HG02763 (cell line): ENCODE measurements around the gene GUCY1A2.

Experiments used
- ATAC-seq: cut with Tn5 transposase; IDR thresholded peaks from one replicate; pipeline ENCODE4 v1.9.1; 2021; ENCODE audit warnings: mild to moderate bottlenecking, moderate library complexity; ENCODE audit not compliant: unreplicated experiment

The GUCY1A2 gene

DNA sequence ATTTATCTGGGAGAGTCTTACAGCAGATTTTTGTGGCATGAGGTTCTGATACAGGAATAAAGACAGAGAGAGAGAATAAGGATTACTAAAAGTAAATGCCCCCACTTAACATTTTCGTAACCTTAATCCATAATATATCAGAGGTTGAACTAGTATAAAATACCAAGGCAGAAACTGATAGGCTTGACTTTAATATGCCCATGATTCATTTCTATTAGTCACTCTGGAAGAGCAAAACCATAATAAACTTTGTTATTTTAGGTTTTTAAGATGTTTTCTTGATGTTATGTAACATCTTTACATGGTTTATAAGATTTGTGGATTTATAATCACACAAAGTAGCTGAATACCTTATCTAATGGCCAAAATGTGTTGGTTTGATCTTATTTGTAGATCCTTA is 19.1 kb downstream of the GUCY1A2 start:
- ATAC-seq = no peak

GRCh38 chr11:106998916-106999188 is 19.4 kb downstream of the GUCY1A2 start:
- no peak for ATAC-seq

- no peak for ATAC-seq
These were observed 20.0 kb downstream of the GUCY1A2 start for GRCh38 chr11:106998116-106998915.

GRCh38 chr11:106997227-106997626 is 21.0 kb downstream of the GUCY1A2 start:
- no peak for ATAC-seq

- no peak for ATAC-seq
These were observed 21.6 kb downstream of the GUCY1A2 start for GRCh38 chr11:106996691-106997090.

GRCh38 chr11:106990331-106990730 is 27.9 kb downstream of the GUCY1A2 start:
- no peak for ATAC-seq

- ATAC-seq = no peak
These were observed 29.2 kb downstream of the GUCY1A2 start for GRCh38 chr11:106989078-106989455.

DNA sequence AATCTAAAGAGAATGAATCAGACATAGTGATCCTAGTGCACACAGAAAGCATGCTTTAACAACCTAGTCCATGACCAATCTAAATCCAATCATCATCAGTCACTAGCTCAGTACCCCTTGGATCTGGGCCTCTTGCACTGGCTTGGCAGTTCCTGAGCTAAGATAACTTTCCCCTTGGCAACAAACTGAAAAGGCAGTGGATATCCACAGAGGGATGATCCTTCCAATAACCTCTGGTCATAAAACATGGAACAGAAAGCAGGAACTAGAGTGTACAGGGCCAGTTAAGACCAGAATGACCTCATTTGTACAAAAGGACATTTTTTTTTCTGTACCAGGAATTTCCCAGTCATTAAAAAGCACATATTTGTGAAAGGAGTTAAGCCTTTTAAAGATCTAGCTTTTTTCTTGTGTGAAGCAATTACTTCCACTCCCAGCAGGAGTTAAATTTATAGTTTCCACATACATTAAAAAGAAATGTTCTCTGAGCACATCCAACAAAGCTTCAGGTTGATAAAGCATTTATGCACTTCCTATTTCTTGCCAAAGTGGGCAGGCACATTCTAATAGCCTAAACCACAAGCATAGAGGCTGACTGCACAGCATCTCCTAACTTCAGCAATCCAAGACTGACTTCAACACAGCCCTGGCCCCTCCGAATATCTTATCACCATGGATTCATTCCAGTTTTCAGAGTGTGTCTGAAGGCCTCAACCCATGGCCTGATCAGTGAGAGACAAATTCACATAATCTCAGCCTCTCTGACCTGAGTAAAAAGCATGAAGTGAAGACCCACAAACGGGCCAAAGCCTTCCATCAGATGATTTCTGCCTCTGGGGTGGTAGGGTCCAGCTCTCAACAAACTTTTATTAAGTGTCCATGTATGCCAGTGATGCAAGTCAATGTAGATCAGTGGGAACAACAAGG is 29.9 kb downstream of the GUCY1A2 start:
- no peak for ATAC-seq

- no peak for ATAC-seq
These were observed 31.6 kb downstream of the GUCY1A2 start for GRCh38 chr11:106986673-106987072.

DNA sequence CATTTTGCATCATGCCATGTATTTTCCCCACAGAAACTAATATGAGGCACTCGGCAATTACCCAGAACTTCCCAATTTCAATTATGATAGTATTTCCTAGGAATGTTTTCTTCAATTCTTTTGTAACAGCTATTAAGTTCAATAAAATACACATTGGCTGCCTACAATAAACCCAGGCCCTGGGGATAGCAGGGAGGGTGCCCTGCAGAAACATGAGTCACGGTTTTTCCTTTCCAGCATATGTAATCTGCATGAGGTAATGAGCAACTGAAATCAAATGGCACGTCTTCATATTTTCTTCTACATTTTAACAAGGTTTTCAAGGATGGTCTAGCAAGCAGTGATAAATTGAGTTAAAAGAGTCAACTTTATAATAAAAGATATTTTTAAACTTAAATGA is 32.0 kb downstream of the GUCY1A2 start:
- no peak for ATAC-seq

DNA sequence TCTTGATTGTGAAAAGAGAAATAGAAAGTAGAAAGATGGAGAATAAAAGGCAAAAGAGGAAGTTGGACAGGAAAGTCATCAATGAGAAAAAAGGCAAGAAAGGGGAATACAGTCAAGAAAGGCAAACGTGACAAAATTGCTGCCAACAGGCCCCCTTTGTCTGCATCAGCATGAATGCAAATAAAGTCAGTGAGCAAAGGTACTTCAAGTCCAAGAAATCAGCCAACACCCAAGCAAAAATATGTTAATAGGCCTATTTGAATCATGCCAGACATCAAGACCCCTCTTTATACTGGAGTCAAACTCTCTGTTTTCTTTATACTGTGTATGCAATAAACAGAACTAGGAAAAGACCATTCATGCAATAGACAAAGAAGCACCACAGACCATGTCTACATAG is 34.3 kb downstream of the GUCY1A2 start:
- ATAC-seq = no peak

DNA sequence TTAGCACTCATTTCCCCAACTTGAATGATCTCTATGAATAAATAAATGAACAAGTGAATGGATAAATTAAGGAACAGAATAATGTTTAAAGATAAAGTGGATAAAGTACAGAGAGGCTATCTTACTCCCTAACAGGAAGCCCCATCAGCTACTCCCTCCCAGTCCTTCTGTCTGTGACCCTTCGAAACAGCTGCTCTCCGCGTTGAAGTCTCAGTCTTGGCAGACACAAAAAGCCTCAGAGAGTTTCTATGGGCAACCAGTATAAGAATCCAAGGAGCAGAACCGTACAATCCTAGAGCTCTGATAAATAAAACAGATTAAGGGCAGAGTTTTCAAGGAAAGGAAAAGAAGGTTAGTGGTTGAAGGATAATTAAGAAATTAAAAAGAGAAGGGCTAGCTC is 35.0 kb downstream of the GUCY1A2 start:
- no peak for ATAC-seq

DNA sequence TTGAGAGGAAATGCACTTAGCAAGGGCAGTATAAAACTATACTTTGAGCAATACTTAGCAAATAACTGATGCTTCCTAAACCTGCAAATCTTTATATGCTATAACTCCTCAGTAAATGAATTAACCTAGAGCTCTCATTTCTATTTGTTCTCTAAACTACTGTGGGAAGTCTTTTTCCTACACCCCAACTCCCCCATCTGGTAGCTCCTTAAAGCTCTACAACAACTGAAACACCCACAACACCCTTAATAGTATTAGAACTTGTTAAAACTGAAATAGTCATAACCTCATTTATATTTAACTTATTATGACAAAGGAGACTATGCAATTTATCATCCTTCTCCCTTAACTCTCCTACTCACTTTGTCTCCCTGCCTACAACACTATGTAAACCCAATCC is 43.4 kb downstream of the GUCY1A2 start:
- no peak for ATAC-seq

DNA sequence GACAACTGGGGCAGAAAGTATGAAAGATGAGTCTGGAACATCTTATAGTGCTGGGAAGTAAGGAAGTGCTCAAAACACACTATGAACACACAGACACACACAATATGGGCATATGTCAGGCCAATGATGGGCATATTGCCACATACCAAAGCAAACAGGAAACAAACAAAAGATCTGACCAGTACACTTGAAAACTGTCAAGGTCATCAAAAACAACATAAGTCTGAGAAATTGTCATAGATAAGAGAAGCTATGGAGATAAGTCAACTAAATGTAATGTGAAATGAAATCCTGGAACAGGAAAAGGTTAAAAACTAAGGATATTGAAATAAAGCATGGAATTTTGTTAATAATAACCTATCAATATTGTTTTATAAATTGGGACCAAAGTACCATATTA is 46.4 kb downstream of the GUCY1A2 start:
- no peak for ATAC-seq

GRCh38 chr11:106969644-106970355 is 48.5 kb downstream of the GUCY1A2 start:
- ATAC-seq = no peak

- no peak for ATAC-seq
These were observed 55.3 kb downstream of the GUCY1A2 start for GRCh38 chr11:106962995-106963394.

- ATAC-seq = no peak
These were observed 56.8 kb downstream of the GUCY1A2 start for GRCh38 chr11:106961518-106961917.

- ATAC-seq = no peak
These were observed 57.2 kb downstream of the GUCY1A2 start for GRCh38 chr11:106961048-106961447.

DNA sequence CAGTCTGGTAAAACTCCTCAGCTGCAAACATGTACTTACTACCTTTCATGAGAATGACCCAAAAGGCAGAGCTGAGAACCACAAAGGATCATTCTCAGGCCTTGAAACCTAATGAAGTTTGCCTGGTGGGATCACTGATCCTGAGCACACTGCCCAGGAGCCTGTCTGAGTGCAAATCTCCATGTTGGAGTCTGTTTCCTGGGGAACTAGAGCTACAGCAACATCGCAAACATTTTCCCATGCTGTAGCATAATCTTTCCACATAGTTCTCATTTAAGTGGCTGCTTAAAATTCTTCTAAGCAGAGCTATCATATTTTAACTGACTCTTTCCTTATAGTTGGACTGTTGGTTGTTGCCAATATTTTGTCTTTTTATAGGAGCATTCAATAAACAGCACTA is 58.5 kb downstream of the GUCY1A2 start:
- no peak for ATAC-seq

- no peak for ATAC-seq
These were observed 58.9 kb downstream of the GUCY1A2 start for GRCh38 chr11:106959386-106959785.

- ATAC-seq = no peak
These were observed 59.6 kb downstream of the GUCY1A2 start for GRCh38 chr11:106958517-106959248.
